HG02970 (cell line): Measurements from ENCODE around the gene AFAP1L2.

Source experiments
- ATAC-seq: cut with Tn5 transposase; IDR thresholded peaks from one replicate; pipeline ENCODE4 v1.9.1; 2021; ENCODE audit warnings: mild to moderate bottlenecking, moderate library complexity, moderate number of reproducible peaks; ENCODE audit not compliant: unreplicated experiment, low FRiP score

Gene AFAP1L2

DNA sequence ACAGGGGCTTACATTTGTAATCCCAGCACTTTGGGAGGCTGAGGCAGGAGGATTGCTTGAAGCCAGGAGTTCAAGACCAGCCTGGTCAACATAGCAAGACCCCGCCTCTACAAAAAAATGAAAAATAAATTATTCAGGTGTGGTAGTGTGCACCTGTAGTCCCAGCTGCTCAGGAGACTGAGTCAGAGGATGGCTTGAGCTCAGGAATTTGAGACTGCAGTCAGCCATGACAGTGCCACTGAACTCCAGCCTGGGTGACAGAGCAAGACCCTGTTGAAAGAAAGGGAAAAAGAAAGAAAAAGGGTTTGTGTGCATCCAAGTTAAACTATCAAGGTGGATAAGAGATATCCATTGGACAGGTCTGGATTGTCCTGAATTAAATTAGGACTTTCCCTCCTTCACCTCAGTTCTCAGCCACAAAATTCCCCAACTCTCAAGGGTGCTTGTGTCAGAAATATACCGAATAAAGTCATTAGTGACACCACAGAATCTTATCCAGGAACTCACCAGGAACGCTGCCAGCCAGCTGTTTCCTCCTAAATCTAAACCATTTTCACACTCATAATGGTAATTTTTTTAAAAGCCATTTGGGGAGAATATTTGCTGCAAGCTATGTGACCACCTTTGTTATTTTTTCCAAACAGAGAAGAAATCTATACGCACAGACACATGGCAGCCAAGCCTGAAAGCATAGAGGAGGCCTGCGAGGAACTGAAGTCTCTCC is 12.0 kb downstream of the AFAP1L2 start:
- no peak for ATAC-seq

DNA sequence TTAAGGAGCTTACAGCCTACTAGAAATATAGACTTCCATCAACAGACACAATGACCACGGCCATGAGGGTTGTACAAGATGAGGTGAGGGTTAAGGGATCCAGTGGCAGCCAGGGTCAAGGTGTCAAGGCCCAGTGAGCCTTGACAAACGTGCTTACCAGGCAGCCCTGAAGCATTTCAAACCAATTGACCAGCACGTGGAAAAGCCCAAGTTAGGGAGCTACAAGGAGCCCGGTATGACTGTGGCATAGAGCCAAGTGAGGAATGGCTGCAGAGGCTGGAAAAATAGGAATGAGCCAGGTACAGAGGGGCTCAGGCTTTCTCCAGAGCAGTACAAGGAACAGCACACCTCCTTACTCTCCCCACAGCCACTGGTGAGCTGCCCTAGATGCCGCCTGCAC is 12.7 kb downstream of the AFAP1L2 start:
- ATAC-seq, result no peak

DNA sequence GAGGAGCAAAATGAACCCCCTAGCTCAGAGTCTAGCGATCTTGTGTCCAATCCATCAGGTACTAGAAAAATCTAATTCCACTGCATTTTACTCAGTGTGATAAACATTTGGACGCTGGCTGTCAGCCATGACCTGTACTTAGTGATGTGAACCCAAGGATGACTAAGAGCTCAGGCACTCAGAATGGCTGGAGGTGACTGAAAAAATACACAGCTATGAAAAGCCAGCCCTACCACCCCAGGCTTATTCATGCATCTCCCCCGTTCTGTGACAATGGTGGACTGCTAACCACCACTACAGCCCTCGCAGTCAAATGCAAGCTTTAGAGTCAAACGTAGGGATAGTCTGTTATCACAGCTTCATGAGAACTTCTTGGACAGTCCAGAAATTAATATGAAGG is 14.9 kb downstream of the AFAP1L2 start:
- ATAC-seq, result no peak

DNA sequence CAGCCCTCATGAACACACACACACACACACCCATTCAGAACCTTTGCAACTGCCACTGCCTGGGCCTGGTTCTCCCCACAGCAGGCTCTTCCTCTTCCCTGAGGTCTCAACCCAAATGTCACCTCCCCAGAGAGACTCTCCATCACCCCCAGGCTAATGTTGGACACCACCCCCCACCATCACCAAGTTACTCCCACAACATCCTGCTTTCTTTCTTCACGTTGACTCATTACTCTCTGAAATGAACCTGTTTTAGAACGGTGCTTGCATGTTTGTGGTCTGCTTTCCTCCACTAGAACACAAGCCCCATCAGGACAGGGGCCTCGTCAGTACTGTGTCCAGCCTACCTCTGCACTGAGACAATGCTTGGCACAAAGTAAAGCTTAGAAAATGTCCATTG is 16.0 kb downstream of the AFAP1L2 start:
- no peak for ATAC-seq

DNA sequence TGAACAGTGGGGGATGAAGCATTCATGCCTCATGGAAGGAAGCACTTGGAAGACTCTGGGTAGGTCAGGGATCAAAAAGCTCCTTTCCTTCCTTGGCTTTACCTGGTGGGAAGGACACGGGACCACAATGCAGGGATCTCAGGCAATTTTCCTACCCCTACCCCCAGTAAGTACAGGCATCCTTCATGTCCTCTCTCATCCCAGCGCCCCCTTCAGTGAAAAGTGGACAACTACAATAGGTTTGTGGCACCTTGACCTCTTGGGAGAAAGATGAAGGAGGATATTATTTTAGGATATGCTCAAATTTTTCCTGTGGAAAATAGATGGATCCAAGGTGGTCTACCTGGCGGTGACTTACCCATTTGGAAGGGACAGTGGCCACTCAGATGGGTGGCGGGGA is 16.5 kb downstream of the AFAP1L2 start:
- ATAC-seq, result no peak

DNA sequence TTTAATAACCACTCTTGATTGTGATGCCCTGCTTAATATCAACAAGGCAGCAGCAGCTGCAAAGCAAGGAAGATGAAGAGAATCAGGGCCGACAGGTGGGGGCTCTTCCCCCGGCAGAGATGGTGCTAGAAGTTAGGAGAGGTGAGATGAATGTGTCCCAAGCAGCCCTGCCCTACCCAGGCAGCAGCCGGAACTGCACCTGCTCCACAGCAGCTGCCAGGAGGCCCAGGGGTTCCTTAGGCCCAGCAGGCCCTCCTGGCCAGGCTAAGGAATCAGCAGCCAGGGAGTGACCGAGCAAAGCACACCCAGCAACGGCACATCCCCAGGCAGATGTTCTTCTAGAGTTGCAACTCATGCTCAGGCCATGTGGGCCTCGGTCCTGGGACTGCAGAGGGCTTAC is 17.9 kb downstream of the AFAP1L2 start:
- no peak for ATAC-seq

DNA sequence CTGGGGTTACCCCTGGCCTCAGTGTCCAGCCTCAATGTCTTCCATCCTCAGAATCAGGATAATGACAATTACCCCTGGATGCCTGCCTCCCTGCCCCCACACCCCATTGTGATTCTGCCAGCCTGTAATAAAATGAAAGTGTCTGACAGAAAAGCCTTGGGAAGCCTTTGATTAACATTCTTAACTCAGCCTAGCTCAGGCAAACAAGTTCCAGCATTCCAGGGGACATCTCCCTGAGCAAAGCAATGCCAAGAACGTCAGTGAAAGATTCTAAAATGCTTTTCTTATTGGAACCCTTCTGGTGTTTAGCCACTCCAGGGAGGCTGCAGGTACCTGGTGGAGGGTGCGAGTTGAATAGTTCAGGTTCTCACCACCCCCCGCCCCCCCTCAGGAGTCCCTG is 18.7 kb downstream of the AFAP1L2 start:
- no peak for ATAC-seq

DNA sequence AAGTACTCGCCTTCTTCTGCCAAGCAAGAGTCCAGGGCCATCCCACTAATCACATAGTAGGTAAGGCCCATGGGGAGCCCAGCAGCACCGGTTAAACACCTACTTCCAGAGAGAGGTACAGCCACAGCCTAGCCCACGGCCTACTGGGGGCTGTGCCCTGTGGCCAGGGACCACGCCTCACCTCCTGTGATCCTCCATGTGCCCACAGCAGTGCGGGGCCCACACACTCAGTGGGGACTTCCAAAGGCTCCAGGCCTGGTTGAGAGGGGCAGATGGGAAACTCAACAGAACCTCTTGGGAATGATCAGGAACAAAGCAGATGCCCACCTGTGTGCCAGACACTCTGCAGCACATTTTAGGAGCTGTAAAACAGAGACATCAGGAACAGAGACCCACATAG is 19.7 kb downstream of the AFAP1L2 start:
- no peak for ATAC-seq

DNA sequence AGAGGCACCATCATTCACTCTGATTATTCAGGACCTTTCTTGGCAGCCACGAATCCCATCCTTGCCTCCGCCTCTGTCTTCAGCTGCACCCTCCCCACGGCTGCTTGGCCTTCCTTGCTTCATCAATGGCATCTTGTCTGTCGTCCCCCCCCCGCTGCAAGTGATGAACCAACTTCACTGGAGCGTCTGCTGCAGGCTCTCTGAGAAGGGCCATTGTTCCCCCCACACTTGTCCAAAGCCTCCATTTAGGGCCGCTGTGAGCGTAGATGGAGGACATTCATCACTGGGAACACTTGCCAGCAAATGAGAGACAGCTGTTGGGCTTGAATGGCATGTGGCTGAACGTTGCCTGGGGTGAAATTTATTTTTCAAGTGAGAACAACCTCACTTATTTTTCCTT is 20.1 kb downstream of the AFAP1L2 start:
- no peak for ATAC-seq

DNA sequence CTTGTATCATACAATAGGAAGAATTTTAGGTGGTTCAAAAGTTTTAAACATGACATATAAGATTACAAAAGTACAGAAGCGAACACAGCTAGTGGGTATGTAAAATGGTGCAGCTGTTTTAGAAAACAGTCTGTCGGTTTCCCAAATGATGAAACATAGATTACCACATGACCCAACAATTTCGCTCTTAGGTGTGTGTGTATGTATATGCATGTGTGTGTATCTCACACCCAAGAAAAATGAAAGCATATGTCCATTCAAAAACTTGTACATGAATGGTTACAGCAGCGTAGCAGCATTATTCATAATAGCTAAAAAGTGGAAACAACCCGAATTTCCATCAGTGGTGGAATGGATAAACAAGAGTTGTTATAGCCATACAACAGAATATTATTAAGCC is 23.5 kb downstream of the AFAP1L2 start:
- no peak for ATAC-seq

DNA sequence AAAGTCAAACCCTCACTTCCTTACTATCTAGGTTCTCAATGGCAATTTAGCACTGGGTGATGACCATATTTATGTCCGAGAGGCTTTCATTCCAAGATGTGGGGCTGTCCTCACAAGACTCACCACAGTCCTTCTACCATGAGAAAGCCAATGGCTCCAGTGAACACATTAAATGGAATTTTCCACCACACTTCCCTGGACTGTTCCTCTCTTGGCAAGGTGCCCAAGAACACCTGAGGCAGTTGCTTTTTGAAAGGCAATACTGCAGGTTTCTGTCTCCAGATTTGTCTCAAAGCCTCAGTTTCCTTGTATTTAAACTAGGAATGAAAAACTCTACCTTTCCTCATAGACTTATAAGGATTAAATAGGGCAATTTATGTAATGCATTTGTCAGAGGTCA is 24.2 kb downstream of the AFAP1L2 start:
- no peak for ATAC-seq

DNA sequence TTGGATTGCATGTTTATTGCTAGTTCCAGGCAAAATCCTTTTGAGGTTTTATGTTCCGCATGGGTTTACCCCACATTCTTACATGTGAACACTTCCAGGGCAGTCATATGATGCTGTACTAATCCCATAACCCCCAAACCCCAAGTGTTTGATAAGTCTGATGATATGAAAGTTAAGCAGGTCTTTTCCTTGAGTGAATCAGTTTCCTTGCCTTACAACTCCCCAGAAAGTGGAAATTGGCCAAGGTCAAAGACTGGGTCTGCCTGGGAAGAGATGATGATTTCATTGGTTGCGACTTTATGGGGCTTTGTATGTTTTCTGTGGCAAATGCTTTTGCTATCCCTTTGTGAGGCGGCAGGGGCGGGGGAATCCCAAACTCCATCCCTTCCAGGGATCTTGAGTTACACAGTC is 24.7 kb downstream of the AFAP1L2 start:
- no peak for ATAC-seq

DNA sequence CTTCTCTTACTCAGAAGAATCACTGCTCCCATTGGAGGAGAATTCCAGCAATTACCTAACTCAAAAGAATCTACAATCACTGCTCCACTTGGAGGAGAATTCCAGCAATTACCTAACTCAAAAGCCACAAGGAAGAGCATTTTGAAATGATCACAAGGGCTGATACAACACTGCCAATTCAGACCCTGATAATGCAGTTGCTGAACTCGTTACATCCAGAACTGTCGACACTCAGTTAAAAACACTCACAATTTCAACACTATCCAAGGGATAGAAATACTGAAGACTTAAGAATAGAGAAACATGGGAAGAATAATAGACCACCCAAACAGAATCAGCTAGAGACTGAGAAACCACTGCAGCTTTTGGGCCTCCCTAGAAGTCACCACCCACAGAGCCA is 27.8 kb downstream of the AFAP1L2 start:
- ATAC-seq, result no peak

DNA sequence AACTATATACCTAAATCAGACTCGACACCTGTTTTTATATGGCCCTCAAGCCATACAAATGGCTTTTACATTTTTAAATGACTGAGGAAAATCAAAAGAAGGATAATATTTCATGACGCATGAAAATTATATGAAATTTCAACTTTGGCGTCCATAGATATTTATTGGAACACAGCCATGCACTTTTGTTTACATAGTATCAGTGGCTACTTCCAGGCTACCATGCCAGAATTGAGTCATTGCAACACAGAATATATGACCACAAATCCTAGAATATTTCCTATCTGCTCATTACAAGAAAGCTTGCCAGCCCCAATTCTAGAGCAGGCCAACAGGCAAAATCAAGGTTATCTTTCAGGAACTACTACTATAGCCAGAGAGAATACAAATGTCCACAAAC is 29.3 kb downstream of the AFAP1L2 start:
- no peak for ATAC-seq

DNA sequence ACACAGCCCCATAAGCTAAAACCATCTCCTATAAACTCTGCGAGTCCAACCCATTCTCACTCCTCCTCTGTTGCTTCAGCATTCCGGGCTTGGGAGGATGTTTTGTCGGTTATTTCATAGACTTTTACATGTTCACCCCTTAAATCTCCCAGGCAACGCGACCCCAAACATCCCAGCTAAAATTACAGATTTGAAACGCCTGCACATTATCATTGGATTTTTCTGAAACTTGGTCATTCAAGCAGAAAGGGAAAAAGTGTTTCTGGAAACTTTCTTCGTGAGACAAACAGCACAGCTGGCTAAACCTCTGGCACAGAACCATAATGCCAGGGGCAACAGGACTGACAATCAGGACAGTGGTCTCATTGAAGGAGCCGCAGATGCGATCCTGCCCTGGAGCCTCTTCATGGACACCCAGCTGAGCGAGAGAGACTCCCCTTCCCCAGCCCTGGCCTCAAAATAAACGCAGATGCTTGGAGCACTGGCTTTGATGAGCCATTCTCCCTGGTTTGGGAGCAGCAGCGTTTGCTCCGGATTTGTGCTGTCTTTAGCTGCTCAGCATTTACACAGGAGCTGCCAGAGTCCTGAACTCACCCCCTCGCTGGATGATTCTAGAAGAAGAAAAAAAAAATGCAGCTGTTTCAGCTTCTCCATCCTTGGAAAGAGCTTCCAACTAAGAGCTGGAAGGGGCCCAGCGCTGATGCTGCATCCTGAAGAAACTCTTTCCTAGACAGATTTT is 30.1 kb downstream of the AFAP1L2 start:
- ATAC-seq, result no peak

DNA sequence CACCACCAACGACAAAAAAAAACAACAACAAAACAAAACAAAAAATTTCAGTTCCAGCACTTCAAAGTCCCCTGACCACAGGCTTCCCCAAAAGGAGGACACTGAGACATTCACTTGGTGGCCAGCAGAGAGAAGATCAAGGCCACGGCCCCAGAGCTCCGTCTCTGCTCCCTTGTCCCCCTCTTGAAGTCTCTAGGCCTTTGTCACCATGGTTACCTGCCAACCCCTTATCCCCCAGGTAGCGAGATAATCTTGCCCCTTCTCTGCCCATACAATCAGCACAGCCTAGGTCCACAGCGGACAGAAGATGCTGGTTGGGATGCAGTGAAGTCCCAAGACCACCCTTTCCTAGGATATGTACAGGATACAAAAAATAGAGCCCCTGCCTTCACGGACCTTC is 30.7 kb downstream of the AFAP1L2 start:
- no peak for ATAC-seq

DNA sequence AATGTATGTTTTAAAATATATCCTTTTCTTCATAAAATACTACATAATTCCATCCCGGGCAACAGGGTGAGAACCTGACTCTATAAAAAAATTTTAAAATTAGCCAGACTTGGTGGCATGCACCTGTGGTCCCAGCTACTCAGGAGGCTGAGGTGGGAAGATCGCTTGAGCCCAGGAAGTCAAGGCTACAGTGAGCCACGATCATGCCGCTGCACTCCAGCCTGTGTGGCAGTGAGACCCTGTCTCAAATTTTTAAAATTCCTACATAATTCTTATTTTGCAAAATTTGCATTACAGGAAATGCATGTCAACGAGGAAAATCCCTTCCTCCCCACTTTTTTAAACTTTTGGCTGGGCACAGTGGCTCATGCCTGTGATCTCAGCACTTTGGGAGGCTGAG is 31.3 kb downstream of the AFAP1L2 start:
- no peak for ATAC-seq

DNA sequence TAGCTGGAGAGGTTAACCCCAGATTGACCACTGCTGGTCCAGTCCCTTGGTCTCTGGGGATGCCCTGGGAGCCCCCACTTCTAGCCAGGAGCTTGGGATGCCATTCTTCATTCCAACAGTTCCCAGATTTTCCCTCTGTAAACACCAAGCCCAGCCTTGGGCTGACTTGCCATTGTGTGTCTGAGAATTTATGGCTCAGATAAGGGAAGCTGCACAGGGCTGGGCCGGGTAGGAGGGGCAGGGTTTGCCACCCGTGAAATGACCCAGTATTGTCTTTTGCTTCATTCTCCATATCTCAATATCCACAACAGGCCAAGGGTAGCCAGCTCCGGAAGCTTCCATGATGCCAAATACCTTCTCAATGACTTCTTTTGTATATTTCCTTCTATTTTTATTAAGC is 32.1 kb downstream of the AFAP1L2 start:
- ATAC-seq, result no peak

DNA sequence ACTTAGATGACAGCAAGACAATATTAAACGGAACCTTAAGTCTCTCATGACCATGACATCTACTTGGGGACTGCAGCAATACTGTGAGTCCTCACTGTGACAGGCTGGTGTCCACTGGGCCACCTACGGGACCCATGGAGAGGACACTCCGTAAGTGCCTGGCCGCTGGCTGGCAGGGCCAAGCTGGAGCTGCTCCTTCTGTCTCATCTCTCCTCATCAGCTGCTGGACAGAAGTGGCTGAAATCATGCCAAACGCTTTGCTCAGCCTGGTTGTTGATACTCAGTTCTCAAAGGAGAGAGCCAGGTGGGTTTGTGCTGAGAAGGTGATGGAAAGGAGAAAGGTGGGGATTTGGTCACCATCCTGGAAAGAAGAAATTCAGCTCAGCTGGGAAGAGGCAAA is 33.3 kb downstream of the AFAP1L2 start:
- no peak for ATAC-seq

DNA sequence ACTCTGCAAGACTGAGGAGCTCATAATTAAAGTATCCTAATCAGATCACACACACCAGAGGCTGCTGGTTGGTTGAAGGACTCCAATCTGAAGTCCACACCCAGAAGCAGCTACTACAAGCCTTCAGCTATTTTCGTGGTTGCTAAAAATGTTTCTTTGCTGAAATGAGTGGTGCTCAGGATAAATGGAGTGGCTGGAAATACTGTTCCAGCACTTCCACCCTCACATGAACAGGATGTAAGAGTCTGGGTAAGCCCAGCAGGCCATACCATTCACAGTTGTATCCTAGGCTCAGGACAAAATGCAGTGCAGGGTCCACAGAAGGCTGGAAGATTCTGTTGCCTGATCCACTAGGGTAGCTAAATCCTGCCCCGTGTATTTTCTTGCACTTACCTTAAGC is 34.1 kb downstream of the AFAP1L2 start:
- ATAC-seq, result no peak

DNA sequence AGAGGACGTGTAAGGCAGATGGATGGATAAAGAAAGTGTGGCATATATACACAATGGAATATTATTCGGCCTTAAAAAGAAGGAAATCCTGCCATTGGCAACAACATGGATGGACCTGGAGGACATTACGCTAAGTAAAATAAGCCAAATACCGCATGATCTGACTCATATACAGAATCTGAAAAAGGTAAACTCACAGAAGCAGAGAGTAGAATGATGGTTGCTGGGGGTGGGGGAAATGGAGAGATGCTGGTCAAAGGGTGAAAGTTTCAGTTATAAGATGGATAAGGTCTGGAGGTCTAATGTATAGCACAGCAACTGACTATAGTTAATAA is 36.3 kb downstream of the AFAP1L2 start:
- no peak for ATAC-seq

DNA sequence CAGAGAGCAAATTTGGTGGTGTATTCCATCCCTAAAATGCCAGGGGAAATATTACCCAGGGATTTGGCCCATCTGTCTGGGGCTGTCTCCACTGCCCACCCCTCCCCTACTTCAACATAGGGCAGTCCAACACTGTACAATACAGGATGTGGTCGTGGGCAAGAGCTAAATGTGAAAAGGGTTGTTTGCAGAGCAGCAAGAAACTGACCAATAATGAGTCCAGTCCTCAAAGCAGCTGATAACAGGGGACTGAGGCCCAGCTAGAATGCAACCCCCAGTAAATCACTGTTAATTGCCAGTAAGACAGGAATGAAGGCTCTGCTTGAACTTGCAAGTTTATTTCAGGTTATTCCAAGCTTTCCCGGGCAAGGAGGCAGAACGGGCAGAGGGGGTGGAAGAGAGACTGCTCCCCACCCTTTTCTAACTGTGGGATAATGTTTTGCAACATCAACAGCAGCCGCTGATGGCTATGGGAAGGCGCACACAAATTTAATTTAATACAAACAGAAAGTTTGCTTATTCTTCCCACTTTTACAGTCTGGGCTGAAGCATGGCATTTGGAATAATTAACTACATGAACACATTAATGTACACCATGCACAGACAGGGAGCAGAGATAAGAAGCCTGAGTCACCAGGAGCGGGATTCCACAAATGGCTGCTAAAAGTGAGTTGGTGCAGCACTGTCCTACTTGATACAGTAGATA is 36.8 kb downstream of the AFAP1L2 start:
- no peak for ATAC-seq
